Esophagus muscularis mucosa (tissue), 3 donors: ENCODE data around the gene OSTC.

Experiments
- CTCF ChIP-seq, 3 experiments: fragments of 200-600 bp in 2 of 3; fragments of 450-650 bp in 1 of 3; sonication (generic) in 2 of 3; IDR thresholded peaks; one replicate each; pipeline ENCODE4 v1.5.1; 2017 to 2019; ENCODE audit warnings: antibody characterized with exemption in 3 of 3, mild to moderate bottlenecking in 2 of 3, moderate library complexity in 1 of 3
- POLR2A ChIP-seq: fragments of 450-650 bp; IDR thresholded peaks from one replicate; pipeline ENCODE4 v1.6.1; 2017; ENCODE audit warnings: antibody characterized with exemption, moderate library complexity, mild to moderate bottlenecking, low read depth

- TF ChIP-seq CTCF (IDR thresholded peaks at IDR 0.05) = no peak
- no peak for TF ChIP-seq POLR2A
Measured at GRCh38 chr4:108717386-108717785, 67.0 kb downstream of the OSTC start.
